Vagina (tissue), 2 donors: Measurements from ENCODE around the gene ANGPTL4.
"Not testable (repeated sequence)": the region's sequence is repeated elsewhere in the genome, so short reads cannot be mapped to it uniquely, and the experiment has no call there.

ENCODE experiments used
- POLR2AphosphoS5 ChIP-seq, 2 donors: sonication (generic); formaldehyde crosslinking; IDR thresholded peaks; one replicate each; pipeline ENCODE4 v1.9.0; 2017; ENCODE audit warnings: antibody characterized with exemption in 2 of 2, mild to moderate bottlenecking in 2 of 2, low read depth in 1 of 2; ENCODE audit not compliant: insufficient read depth in 1 of 2
- TF ChIP-seq, protein P1 (sequence below), 3 experiments: fragments of 450-650 bp in 2 of 3; fragments of 200-600 bp in 1 of 3; sonication (generic) in 1 of 3; IDR thresholded peaks; one replicate each; pipeline ENCODE4 v1.5.1; 2017 to 2019; ENCODE audit warnings: antibody characterized with exemption in 3 of 3, mild to moderate bottlenecking in 2 of 3, moderate library complexity in 2 of 3

DNA sequence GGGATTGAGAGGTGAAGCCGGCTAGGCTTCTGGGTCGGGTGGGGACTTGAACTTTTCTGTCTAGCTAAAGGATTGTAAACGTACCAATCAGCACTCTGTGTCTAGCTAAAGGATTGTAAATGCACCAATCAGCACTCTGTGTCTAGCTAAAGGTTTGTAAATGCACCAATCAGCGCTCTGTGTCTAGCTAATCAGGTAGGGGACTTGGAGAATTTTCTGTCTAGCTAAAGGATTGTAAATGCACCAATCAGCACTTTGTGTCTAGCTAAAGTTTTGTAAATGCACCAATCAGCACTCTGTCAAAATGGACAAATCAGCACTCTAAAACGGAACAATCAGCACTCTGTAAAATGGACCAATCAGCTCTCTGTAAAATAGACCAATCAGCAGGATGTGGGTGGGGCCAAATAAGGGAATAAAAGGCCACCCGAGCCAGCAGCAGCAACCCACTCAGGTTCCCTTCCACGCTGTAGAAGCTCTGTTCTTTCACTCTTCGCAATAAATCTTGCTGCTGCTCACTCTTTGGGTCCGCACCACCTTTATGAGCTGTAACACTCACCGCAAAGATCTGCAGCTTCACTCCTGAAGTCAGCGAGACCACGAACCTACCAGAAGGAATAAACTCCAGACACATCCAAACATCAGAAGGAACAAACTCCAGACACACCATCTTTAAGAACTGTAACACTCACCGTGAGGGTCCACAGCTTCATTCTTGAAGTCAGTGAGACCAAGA lies 15.4 kb downstream of the ANGPTL4 start:
- TF ChIP-seq, protein P1, sequence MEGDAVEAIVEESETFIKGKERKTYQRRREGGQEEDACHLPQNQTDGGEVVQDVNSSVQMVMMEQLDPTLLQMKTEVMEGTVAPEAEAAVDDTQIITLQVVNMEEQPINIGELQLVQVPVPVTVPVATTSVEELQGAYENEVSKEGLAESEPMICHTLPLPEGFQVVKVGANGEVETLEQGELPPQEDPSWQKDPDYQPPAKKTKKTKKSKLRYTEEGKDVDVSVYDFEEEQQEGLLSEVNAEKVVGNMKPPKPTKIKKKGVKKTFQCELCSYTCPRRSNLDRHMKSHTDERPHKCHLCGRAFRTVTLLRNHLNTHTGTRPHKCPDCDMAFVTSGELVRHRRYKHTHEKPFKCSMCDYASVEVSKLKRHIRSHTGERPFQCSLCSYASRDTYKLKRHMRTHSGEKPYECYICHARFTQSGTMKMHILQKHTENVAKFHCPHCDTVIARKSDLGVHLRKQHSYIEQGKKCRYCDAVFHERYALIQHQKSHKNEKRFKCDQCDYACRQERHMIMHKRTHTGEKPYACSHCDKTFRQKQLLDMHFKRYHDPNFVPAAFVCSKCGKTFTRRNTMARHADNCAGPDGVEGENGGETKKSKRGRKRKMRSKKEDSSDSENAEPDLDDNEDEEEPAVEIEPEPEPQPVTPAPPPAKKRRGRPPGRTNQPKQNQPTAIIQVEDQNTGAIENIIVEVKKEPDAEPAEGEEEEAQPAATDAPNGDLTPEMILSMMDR (IDR thresholded peaks at IDR 0.05): not testable (repeated sequence)
- TF ChIP-seq POLR2AphosphoS5 (IDR thresholded peaks at IDR 0.05; ENCODE audit: insufficient read depth in 1 of 2, low read depth in 1 of 2): not testable (repeated sequence)
